MM.1S (cell line): ENCODE results near the gene GPER1.

Experiments used
- DNase-seq: peaks from one replicate; pipeline ENCODE4 v3.0.0-alpha.2; 2015
- H2AFZ ChIP-seq: fragments of 300-600 bp; sonication (generic); 2 replicates; pipeline ENCODE4 v1.6.0; 2016; ENCODE audit warnings: antibody characterized with exemption, low read length
- H3F3A ChIP-seq: fragments of 300-600 bp; sonication (generic); 2 replicates; pipeline ENCODE4 v1.6.1; 2016; ENCODE audit warnings: mild to moderate bottlenecking, antibody characterized with exemption, low read length, moderate library complexity, mixed read lengths; ENCODE audit not compliant: insufficient read depth
- H3K27ac ChIP-seq: fragments of 300-600 bp; sonication (generic); 2 replicates; pipeline ENCODE4 v1.5.1; 2016; ENCODE audit warnings: mild to moderate bottlenecking, low read length
- H3K27me3 ChIP-seq: fragments of 300-600 bp; sonication (generic); replicated peaks from 2 replicates; pipeline ENCODE4 v1.6.0; 2016; ENCODE audit warnings: low read length; ENCODE audit not compliant: insufficient read depth
- H3K36me3 ChIP-seq: fragments of 300-600 bp; sonication (generic); replicated peaks from 2 replicates; pipeline ENCODE4 v1.6.1; 2016; ENCODE audit warnings: mild to moderate bottlenecking, low read length, mixed read lengths; ENCODE audit not compliant: insufficient read depth
- H3K4me1 ChIP-seq: fragments of 300-600 bp; sonication (generic); 2 replicates; pipeline ENCODE4 v1.6.1; 2016; ENCODE audit warnings: low read length, mixed read lengths
- H3K4me2 ChIP-seq: fragments of 300-600 bp; sonication (generic); 2 replicates; pipeline ENCODE4 v1.6.0; 2016; ENCODE audit warnings: low read depth, low read length
- H3K4me3 ChIP-seq: fragments of 300-600 bp; sonication (generic); 2 replicates; pipeline ENCODE4 v1.5.1; 2016; ENCODE audit warnings: low read length, mixed read lengths
- H3K79me2 ChIP-seq: fragments of 300-600 bp; sonication (generic); 2 replicates; pipeline ENCODE4 v1.6.1; 2016; ENCODE audit warnings: mixed run types, low read length, mixed read lengths
- H3K9ac ChIP-seq: fragments of 300-600 bp; sonication (generic); 2 replicates; pipeline ENCODE4 v1.6.1; 2016; ENCODE audit warnings: low read length, mixed read lengths
- H3K9me2 ChIP-seq: fragments of 300-600 bp; sonication (generic); replicated peaks from 2 replicates; pipeline ENCODE4 v1.6.1; 2016; ENCODE audit warnings: mild to moderate bottlenecking, low read length, mixed read lengths; ENCODE audit not compliant: insufficient read depth
- H3K9me3 ChIP-seq: fragments of 300-600 bp; sonication (generic); replicated peaks from 2 replicates; pipeline ENCODE4 v1.6.1; 2016; ENCODE audit warnings: mild to moderate bottlenecking, low read length, mixed read lengths; ENCODE audit not compliant: insufficient read depth
- H4K20me1 ChIP-seq: fragments of 300-600 bp; sonication (generic); 2 replicates; pipeline ENCODE4 v1.6.1; 2016; ENCODE audit warnings: mild to moderate bottlenecking, low read length, moderate library complexity, mixed read lengths; ENCODE audit not compliant: insufficient read depth
- EZH2 ChIP-seq: fragments of 300-600 bp; sonication (generic); optimal IDR thresholded peaks from 2 replicates; pipeline ENCODE3; 2017; ENCODE audit warnings: low read depth, mild to moderate bottlenecking, antibody characterized with exemption, low read length, mixed read lengths
- EZH2phosphoT487 ChIP-seq: fragments of 300-600 bp; sonication (generic); IDR thresholded peaks from 2 replicates; pipeline ENCODE4 v1.6.1; 2018; ENCODE audit warnings: antibody characterized with exemption, low read length
- TF ChIP-seq, protein P1 (sequence below): fragments of 300-600 bp; sonication (generic); IDR thresholded peaks from 2 replicates; pipeline ENCODE4 v1.5.1; 2016; ENCODE audit warnings: antibody characterized with exemption, low read length, mixed read lengths

GPER1 gene

DNA sequence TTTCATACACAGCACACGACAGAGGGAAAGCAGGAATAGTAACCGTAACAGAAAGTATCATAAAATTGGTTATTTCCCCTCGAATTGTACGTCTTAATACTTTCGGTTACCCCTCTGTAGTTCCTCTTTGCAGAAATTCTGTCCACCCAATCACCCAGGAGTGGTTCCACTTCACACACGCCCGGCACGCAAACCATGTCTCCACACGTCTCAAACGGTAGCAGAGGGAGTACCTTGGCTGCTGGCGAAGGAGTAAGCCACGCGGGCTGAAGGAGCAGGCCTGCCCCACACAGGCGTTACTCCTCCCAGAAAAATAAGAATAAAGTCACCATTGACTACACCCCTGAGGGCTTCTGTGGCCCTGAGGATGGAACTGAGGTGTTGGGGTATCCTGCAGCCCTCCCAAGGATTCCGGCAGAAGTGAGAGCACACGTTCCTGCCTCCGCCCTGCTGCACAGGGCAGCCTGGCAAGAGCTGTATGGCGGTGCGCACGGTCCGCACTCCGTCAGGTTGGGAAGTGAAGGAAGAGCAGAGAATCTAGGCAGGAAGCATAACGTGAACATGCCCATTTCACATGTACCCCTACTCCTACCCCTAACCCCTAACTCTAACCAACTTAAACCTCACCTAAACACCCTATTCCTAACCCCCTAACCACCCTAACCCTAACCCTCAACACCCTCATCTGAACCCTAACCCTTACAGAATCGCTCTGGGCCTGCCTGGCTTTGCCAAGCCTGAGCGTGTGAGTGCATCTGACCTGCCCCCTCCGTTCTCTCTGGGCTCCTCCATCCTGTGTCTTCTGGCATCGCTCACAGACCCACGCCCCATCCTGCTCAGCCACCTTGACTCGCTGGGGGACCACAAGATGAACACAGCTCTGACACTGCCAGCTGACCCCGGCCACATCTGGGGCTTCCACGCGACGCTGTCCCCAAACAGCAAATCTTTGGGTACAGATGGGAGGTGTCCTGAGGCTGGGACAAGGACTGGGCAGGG, 25.3 kb upstream of the GPER1 start:
- Histone ChIP-seq H4K20me1 (no peaks in the 10 kb centered on the region), H3K4me3 (no peak overlapping the region), H3F3A (no peaks in the 10 kb centered on the region), H2AFZ (no peak overlapping the region), H3K27me3 (no peaks in the 10 kb centered on the region), H3K9me2 (no peaks in the 10 kb centered on the region), H3K79me2 (no peaks in the 10 kb centered on the region), H3K9me3 (no peaks in the 10 kb centered on the region), H3K36me3 (no peaks in the 10 kb centered on the region), H3K27ac (no peak overlapping the region), H3K9ac (no peak overlapping the region), H3K4me1 (no peaks in the 10 kb centered on the region), H3K4me2 (no peak overlapping the region)
- TF ChIP-seq, protein P1, sequence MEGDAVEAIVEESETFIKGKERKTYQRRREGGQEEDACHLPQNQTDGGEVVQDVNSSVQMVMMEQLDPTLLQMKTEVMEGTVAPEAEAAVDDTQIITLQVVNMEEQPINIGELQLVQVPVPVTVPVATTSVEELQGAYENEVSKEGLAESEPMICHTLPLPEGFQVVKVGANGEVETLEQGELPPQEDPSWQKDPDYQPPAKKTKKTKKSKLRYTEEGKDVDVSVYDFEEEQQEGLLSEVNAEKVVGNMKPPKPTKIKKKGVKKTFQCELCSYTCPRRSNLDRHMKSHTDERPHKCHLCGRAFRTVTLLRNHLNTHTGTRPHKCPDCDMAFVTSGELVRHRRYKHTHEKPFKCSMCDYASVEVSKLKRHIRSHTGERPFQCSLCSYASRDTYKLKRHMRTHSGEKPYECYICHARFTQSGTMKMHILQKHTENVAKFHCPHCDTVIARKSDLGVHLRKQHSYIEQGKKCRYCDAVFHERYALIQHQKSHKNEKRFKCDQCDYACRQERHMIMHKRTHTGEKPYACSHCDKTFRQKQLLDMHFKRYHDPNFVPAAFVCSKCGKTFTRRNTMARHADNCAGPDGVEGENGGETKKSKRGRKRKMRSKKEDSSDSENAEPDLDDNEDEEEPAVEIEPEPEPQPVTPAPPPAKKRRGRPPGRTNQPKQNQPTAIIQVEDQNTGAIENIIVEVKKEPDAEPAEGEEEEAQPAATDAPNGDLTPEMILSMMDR: no peak
- no peak for TF ChIP-seq EZH2phosphoT487
- TF ChIP-seq EZH2: no peak
- DNase-seq: no peak

GRCh38 chr7:1063361-1063760, 24.6 kb upstream of the GPER1 start:
- no peaks in the 10 kb centered on the region for H3K9me3 ChIP-seq
- no peak overlapping the region for H2AFZ ChIP-seq
- no peaks in the 10 kb centered on the region for H3K9me2 ChIP-seq
- no peaks in the 10 kb centered on the region for H3K27me3 ChIP-seq
- no peaks in the 10 kb centered on the region for H3F3A ChIP-seq
- no peaks in the 10 kb centered on the region for H3K79me2 ChIP-seq
- H3K4me1 ChIP-seq: no peaks in the 10 kb centered on the region
- H4K20me1 ChIP-seq: no peaks in the 10 kb centered on the region
- no peak for DNase-seq
- no peak overlapping the region for H3K4me3 ChIP-seq
- H3K36me3 ChIP-seq: no peaks in the 10 kb centered on the region
- no peak for TF ChIP-seq EZH2
- no peak for TF ChIP-seq EZH2phosphoT487
- TF ChIP-seq, protein P1: no peak
- no peak overlapping the region for H3K27ac ChIP-seq
- no peak overlapping the region for H3K4me2 ChIP-seq
- no peak overlapping the region for H3K9ac ChIP-seq

DNA sequence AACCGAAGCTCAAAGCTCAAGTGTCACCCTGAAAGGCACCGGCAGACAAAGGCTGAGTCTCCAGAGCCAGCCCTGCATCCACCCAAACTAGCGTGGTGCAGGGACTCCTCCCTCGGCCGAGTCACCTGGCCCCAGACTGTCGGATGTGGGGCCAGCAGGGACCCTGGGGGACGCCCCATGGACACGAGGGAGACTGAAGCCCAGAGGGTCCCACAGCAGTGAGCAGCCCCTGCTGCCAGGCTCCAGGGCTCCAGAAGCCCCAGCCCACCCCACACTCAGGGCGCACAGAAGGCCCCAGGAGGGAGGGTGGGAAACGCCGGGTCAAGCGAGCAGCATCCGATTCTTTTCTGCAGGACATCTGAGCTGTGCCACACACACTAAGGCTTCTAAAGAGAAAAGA, 23.3 kb upstream of the GPER1 start:
- Histone ChIP-seq H3K4me3 (no peak overlapping the region), H3K36me3 (no peaks in the 10 kb centered on the region), H3K9me3 (no peaks in the 10 kb centered on the region), H3K9me2 (no peaks in the 10 kb centered on the region), H3K9ac (no peak overlapping the region), H4K20me1 (no peaks in the 10 kb centered on the region), H3K4me1 (no peaks in the 10 kb centered on the region), H3K27me3 (no peaks in the 10 kb centered on the region), H3K27ac (no peak overlapping the region), H2AFZ (no peak overlapping the region), H3K4me2 (no peak overlapping the region), H3F3A (no peaks in the 10 kb centered on the region), H3K79me2 (no peaks in the 10 kb centered on the region)
- TF ChIP-seq EZH2phosphoT487: no peak
- TF ChIP-seq, protein P1: no peak
- TF ChIP-seq EZH2: no peak
- DNase-seq: no peak
